GM12873 (cell line): Measurements from ENCODE around the gene PIK3CG.

Experiments used
- TF ChIP-seq, protein P1 (sequence below): IDR thresholded peaks from 2 replicates; pipeline ENCODE4 v1.5.1; 2012; ENCODE audit warnings: low read depth, mild to moderate bottlenecking, moderate library complexity, low read length, control low read depth; ENCODE audit not compliant: insufficient read depth; ENCODE audit errors: missing control alignments

PIK3CG gene

DNA sequence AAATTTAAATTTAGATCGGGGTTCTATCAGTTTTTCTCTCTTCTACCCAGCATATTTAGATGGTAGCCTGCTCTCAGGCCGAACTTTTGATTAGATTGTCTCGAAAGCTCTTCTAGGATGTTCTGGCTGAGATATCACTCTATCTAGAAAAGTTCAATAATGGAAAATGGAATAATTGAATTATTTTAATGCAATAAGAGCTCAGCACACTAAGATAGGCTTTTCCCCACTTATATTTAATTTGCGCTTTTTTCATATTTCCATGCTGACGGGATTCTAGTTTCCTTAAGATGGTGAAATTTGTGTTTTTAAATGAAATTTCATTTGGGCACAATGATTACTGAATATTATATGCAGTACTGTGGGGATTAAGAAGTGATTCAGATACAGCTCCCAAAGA lies 73.7 kb downstream of the PIK3CG start:
- TF ChIP-seq, protein P1, sequence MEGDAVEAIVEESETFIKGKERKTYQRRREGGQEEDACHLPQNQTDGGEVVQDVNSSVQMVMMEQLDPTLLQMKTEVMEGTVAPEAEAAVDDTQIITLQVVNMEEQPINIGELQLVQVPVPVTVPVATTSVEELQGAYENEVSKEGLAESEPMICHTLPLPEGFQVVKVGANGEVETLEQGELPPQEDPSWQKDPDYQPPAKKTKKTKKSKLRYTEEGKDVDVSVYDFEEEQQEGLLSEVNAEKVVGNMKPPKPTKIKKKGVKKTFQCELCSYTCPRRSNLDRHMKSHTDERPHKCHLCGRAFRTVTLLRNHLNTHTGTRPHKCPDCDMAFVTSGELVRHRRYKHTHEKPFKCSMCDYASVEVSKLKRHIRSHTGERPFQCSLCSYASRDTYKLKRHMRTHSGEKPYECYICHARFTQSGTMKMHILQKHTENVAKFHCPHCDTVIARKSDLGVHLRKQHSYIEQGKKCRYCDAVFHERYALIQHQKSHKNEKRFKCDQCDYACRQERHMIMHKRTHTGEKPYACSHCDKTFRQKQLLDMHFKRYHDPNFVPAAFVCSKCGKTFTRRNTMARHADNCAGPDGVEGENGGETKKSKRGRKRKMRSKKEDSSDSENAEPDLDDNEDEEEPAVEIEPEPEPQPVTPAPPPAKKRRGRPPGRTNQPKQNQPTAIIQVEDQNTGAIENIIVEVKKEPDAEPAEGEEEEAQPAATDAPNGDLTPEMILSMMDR = no peak

DNA sequence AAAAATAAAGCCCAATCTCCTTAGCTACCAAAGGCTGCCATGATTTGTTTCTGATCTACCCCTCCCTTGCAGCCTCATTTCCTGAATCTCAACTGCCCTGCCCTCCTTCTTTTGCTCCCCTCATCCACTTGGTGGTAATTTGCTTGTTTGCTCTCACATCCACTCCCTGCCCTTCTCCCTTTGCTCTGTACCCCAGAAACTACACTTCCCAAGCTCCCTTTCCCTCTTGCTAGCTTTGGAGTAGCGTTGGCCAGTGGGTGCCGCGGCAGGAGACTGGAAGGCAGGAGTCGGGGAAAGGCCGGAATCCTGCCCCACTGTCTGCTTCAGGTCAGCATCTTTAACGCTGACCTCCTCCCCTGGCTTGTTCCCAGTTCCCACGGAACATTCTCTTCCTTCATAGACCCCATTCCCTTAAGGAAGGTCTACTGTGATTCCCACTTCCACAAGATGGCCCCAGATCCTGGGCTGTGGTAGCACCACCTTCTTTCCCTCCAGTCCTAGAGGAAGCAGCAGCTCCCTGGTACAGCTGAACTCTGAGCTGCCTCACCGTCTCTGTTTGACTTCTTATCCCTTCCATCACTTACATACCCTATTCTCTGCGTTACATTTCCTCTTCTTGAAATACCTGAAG lies 79.1 kb downstream of the PIK3CG start:
- TF ChIP-seq, protein P1 = no peak

DNA sequence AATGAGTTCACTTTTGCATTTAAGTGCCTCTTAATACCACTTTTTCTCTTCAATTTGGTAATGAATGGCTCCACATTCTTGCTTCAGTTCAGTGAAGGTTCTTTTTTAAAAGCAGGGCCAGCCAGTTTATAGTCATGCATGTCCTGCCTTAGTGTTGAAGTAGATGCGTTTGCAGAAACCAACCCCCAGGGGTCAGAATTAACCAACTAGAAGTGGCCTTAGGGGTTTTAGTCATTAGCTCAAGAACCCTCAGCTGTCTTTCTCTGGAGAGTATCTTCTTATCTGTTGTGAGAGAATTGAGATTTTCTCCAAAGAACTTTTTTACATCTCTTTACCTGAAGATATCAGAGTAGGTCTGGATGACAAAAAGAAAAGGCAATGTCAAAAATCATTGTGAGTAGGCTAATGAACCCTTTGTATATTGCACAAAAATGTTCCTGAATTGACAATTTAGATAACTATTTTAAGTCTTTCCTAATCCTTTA lies 82.2 kb downstream of the PIK3CG start:
- TF ChIP-seq, protein P1 = peak; percentile 64

DNA sequence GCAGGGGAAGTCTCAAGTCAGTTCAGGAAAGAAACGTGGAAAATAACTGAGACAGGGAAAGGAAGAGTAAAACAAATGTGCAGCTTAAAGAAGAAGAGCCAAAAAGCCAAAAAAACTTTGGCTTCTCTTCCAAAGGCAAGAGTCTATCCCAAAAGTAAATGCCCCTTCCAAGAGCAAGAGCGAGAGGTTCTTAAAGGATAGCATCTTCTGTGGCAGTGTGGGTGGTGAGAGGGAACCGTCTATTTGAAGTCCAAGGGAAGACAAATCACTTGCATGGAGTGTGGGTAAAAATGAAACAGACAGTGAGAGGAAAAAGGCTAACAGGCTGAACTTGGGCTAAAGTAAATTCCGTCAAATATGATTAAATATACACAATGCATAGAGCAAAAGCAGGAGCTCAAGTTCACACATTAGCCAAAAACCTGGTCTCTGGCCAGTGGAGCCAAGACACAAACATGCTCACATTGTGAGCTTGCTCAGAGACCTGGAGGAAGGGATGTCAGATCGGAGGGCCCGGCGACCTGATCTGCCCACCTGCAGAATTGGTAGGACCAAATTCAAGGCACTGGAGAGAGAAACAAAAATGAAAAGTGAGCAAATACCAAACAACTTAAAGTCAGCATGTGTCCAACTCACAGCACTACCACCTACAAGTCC lies 87.0 kb downstream of the PIK3CG start:
- TF ChIP-seq, protein P1 = no peak

DNA sequence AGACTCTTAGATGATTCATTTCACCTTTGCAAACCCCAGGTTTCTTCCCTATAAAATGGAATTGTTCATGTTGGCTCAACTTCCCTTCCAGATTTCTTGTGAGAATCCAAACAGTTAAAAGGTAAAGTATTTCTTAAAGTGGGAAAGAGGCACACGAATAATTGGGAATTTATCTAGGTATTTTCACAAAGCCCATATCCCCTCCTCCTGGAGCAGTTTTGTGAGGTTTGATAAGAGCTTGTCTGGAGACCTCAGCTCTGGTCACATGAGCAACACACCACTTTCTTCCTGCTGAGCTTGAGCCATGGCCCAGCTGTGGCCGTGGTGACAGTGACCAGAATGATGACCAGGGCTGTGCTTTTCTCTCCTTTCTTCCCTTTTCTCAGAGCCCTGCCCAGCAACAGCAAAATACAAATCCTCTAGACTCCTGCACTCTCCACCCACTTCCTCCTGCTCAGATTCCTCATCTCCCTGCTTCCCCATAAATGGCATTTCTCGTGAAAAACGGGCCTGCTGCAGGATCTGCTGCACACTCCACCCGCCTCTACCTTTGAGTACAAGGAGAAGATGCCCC lies 87.7 kb downstream of the PIK3CG start:
- TF ChIP-seq, protein P1 = no peak

DNA sequence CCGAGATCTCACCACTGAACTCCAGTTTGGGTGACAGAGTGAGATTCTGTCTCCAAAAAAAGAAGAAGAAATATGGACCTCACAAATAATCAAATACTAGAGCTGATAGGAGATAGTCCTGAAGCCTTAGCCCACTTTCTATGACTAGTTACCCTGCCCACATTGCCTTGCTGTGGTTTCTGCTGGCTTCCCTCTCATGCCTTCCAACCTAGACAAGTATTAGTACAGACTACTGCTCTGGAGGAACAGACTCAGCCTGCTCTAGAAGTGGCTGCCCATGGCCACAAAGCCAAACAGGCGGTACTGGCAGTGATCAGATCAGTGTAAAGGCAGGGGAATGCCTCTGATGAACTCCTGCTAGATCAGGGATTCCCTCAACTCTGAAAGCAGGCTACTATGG lies 89.8 kb downstream of the PIK3CG start:
- TF ChIP-seq, protein P1 = no peak
